ENCODE data around the gene OPA1.

- no peak for TF ChIP-seq EZH2phosphoT487 (IDR thresholded peaks at IDR 0.05; ENCODE audit: borderline replicate concordance)
- no peak for TF ChIP-seq CTCF (IDR thresholded peaks at IDR 0.05 in 2 of 3, conservative IDR thresholded peaks at IDR 0.05 in 1 of 3; ENCODE audit: borderline replicate concordance in 1 of 3, insufficient read depth in 1 of 3, low read depth in 2 of 3, low read length in 2 of 3)
- no peak for TF ChIP-seq EZH2 (IDR thresholded peaks at IDR 0.05)
- TF ChIP-seq CEBPB (IDR thresholded peaks at IDR 0.05; ENCODE audit: low read depth) = no peak
- no peak for TF ChIP-seq ZBTB33 (IDR thresholded peaks at IDR 0.05; ENCODE audit: extremely low read depth, insufficient replicate concordance, low read length)
- TF ChIP-seq POLR2A (IDR thresholded peaks at IDR 0.05; ENCODE audit: borderline replicate concordance, extremely low read depth, insufficient read depth, insufficient read length) = no peak
- TF ChIP-seq SP1 (IDR thresholded peaks at IDR 0.05; ENCODE audit: low read depth) = no peak
- no peak for TF ChIP-seq MAX (IDR thresholded peaks at IDR 0.05)
- no peak for TF ChIP-seq REST (IDR thresholded peaks at IDR 0.05; ENCODE audit: low read depth)
- TF ChIP-seq POLR2AphosphoS5 (IDR thresholded peaks at IDR 0.05; ENCODE audit: low read depth, low read length) = no peak
- no peak for TF ChIP-seq ATF3 (IDR thresholded peaks at IDR 0.05)
These were observed 27.6 kb downstream of the OPA1 start for GRCh38 chr3:193620650-193621049.

All from HCT116 (cell line).